Tibial nerve (tissue), 4 donors: Measurements from ENCODE around the gene ARTN.

ENCODE experiments used
- EP300 ChIP-seq, 2 donors: sonication (generic); formaldehyde crosslinking; IDR thresholded peaks; one replicate each; pipeline ENCODE4 v1.6.1; 2017; ENCODE audit warnings: antibody characterized with exemption in 2 of 2, mild to moderate bottlenecking in 1 of 2
- TF ChIP-seq, protein P1 (sequence below), 5 experiments: fragments of 200-600 bp in 3 of 5; fragments of 450-650 bp in 2 of 5; sonication (generic) in 3 of 5; IDR thresholded peaks; one replicate each; pipeline ENCODE4 v1.5.1; 2016 to 2019; ENCODE audit warnings: antibody characterized with exemption in 5 of 5, mild to moderate bottlenecking in 3 of 5, moderate library complexity in 2 of 5

DNA sequence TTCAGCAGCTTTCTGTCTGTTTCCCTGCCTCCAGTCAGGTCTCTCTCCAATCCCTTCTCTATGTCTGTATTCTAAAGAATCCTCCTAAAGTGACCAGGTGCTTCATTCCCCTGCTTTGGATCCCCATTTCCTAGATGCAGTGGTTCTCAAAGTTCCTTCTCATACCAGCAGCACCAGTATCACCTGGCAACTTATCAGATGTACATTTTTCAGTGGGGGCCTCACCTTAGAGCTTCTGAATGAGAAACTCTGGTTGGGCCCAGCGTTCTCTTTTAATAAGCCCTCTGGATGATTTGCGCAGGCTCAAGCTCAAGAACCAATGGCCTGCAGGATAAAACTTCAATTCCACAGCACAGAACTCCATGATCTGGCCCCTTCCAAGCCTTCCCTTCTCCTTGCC, 25.4 kb upstream of the ARTN start:
- TF ChIP-seq, protein P1, sequence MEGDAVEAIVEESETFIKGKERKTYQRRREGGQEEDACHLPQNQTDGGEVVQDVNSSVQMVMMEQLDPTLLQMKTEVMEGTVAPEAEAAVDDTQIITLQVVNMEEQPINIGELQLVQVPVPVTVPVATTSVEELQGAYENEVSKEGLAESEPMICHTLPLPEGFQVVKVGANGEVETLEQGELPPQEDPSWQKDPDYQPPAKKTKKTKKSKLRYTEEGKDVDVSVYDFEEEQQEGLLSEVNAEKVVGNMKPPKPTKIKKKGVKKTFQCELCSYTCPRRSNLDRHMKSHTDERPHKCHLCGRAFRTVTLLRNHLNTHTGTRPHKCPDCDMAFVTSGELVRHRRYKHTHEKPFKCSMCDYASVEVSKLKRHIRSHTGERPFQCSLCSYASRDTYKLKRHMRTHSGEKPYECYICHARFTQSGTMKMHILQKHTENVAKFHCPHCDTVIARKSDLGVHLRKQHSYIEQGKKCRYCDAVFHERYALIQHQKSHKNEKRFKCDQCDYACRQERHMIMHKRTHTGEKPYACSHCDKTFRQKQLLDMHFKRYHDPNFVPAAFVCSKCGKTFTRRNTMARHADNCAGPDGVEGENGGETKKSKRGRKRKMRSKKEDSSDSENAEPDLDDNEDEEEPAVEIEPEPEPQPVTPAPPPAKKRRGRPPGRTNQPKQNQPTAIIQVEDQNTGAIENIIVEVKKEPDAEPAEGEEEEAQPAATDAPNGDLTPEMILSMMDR (IDR thresholded peaks at IDR 0.05) = no peak
- no peak for TF ChIP-seq EP300 (IDR thresholded peaks at IDR 0.05)
